Muscle of arm (tissue), 12 donors: ENCODE measurements around the gene INPP5D. TPM values are rescaled to one million over a fixed set of nuclear protein-coding genes. Genes with fewer than 3 reads are reported as not detected.
"Not testable (repeated sequence)": the region's sequence is repeated elsewhere in the genome, so short reads cannot be mapped to it uniquely, and the experiment has no call there.

ENCODE experiments used
- DNase-seq: peaks from one replicate; pipeline ENCODE4 v3.0.0-alpha.2; 2013
- polyA plus RNA-seq, 12 donors: library from polyadenylated mRNA; unstranded; fragments of 120-200 nt; gene quantifications; one replicate each; pipeline ENCODE4 v1.2.1, GENCODE V29; 2013; ENCODE audit not compliant: insufficient read length in 12 of 12

INPP5D gene
- polyA plus RNA-seq, 12 donors: 5.0 to 26.1 (median 7.1) TPM; not detected in 1

DNA sequence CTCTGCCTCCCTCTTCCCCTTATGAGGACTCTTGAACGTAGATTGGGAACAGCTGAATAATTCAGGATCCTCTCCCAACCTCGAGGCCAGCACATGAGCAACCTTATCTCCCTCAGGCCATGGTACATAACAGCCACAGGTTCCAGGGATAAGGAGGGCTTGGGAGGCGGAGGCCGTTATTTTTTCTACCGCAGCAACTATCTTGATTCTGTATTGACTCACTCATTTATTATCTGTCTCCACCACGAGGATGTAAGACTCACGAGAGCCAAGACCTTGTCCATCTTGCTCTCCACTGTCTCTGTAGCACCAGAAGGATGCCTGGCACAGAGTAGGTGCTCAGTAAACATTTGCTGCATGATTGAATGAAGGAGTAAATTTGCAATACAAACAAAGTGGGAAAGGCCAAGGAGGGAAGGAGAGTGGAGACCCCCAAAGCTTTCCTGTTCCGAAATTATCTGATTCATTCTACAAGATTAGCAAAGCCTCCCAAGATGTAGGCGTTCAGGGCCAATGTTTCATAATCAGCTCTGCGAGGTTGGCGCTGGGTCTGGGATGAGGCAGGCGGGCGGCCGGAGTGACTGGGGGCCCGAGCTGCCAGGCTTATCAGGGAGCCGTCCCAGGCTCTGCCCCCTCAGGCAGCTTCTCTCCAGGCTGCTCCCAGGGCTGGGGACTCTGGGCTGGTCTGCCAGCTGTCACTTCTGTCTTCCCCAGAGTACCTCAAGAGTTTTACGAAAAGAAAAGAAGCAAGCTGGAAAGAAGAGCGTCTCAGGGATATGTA, 31.6 kb downstream of the INPP5D start:
- no peak for DNase-seq

DNA sequence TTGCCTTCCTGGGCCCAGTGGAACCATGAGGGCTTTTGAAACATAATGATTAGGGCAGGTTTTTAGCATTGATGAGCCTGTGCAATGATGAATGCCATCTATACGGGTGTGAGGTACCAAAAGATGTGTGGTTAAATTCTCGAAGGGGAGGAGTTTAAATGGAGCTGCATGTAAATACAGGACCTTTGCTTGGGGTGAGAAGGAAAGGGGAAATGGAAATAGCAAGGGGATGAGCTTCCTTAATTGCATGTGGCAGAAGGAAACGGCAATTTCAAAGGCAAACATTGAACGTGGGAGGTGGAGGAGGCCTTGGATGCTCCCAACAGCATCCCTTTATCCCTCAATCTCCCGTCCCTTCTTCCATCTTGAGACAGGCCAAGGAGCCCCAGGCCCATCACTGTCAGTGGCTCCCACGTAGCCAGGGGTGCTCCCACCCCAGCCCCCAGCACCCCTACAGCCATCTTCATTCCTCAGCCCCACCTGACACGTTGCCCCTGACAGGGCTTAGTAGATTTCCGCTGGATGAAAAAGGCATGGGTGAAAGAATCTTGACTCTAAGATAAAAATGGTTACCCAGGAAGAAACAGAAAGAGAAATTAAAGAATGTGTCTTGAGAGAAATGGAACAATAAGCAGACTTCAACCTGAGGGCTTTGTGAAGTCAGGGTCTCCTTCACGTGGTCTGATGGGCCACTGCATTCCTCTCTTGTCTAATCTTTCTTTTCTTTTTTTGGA, 32.5 kb downstream of the INPP5D start:
- no peak for DNase-seq

DNA sequence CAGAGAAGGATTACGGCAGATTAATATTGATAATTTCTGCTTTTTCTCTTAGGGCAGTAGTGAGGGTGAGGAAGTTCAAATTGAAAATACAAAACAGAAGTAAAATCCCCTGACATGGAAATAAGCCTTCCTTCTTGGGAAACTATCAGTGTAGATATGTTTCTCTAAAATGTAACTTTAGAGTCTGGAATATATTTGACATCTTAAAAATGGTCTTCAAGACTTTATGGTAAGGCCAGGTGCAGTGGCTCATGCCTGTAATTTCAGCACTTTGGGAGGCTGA, 33.0 kb downstream of the INPP5D start:
- no peak for DNase-seq

DNA sequence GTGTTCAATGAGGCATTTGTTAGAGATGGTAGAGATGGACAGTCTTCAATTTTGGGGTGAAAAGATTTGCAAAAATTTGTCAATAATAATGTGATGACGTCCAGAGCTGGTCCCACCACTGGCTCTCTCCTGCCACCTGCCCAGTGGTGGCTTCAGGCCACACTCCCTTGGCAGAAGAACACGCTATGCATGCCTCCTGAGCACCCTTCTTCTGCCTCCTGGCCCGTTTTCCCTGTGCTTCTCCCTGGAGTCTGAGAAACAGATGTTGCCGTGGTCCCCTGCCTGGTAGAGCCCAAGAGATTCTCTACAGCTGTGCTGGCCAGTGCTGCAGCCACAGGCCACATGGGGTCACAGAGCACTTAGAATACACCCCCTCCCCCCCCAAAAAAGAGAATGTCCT, 33.6 kb downstream of the INPP5D start:
- no peak for DNase-seq

DNA sequence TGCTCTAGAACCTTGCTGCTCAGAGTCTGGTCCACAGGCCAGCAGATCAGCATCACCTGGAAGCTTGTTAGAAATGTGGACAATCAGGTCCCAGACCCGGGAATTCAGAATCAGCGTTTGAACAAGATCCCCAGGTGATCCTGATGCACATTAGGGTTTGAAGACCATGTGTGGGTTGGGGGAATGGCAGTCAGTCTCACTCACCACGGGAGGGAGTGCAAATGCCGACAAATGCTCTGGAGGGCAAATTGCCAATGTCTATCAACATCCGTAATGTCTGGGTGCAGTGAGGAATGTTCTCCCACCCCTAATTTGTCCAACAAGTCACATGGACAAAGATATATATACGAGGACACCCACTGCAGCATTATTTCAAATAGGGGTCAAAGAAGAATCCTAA, 34.5 kb downstream of the INPP5D start:
- no peak for DNase-seq

DNA sequence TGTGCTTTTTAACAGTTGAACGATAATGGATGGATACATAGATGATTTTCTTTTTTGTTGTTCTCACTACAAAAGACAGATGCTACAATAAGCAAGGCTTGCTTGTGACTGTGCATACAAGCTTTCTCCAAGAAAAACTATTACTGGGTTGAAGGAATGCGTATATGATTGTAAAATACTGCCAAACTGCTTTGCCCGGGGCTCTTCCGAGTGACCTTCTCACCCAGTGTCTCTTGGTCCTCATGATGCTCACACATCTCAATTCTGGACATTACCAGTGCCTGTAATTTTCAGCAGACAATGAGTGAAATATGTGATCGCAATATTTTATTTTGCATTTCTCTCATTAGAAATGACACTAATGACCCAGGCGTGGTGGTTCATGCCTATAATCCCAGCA, 35.9 kb downstream of the INPP5D start:
- no peak for DNase-seq

DNA sequence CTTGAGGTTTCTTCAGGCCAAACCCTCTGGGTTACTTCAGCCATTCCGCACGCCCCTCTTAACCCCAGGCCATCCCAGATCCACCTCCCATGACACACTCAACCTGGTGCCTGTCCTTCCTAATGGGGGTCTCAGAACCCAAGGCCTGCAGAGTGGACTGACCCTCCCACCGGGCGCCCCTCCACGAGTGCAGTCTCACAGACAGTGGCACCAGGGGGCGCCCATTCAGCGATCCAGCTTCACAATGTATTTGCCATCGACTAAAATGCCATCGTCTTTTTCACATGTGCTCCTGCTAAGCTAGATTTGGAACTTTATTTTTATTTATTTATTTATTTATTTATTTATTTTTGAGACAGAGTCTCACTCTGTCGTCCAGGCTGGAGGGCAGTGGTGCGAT, 38.5 kb downstream of the INPP5D start:
- no peak for DNase-seq

DNA sequence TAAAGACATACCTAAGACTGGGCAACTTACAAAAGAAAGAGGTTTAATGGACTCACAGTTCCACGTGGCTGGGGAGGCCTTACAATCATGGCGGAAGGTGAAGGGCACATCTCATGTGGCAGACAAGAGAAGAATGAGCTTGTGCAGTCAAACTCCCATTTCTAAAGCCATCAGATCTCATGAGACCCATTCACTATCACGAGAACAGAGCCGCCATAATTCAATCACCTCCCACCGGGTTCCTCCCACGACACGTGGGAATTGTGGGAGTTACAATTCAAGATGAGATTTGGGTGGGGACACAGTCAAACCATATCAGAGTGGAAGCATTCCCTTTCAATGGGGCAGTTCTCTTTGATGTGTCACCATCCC, 39.7 kb downstream of the INPP5D start:
- DNase-seq: not testable (repeated sequence)

DNA sequence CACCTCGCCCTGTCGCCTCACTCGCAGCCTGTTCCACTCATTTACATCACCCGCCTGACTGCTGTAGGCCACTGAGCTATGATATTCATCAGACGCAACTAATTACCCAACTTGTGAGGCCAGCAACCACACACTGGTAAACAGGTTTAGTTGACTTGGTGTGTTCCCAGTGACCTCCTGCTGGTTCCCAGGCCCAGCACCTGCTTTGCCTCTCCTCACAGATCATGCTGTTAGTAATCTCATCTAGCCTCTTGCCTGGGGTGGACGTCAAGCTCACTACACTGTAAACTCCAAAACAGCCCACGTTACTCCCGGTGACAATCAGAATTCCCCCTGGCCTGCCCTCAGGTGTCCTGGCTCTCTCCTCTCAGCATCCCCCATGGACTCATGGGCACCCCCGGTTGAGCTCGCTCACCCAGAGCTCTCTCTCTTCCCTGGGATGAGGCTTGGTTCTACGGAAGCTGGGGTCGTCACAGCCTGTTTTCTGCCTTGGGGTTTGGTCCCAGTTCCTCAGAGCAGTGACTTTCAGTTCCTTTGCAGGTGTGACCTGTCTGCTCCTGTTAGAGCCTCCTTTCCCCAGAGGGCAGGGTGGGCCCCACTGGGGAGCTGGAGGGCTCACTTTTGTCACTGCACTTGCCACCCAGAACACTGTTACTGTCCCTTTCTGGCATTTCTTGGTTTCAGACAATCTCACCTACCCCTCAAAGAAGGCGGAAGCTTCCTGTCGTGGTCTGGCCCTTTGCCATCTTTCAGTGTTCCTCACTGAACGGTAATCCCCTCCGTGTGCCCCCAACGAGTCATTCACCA, 40.3 kb downstream of the INPP5D start:
- no peak for DNase-seq

DNA sequence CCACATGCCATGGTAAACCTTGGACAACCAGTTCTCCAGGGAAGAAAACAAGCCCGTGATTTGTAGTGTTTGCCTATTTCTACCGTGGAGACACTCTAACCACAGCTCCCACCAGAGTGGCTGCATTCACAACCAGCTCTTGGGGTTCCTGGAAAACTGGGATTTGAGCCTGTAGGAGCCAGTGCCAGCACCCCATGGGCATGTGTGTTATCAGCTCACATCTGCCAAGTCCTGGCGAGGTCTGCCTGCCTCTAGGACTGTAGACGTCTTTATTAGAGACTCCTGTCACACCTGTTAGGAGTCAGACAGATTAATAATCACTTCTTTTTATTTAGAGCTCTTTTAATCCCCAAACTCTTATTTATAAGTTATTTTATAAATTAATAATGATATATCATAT, 41.0 kb downstream of the INPP5D start:
- DNase-seq: no peak

DNA sequence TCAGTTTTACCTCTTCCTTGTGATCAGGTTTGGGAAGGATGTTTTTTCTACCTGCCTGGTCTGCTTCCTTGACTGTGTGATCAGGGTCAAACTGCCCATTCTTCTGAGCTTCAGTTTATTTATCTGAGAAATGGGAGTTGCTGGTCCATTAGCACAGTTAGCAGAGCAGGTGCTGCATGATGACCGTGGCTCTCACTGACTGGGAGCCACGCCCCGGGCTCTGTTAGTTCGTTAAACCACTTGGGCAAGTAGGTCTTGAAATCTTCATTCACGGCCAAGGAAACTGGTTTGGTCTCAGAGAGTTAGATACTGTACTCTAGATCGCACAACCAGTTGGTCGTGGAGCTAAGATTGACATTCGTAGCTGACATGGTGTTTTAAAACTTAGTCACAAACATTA, 41.7 kb downstream of the INPP5D start:
- DNase-seq: no peak

DNA sequence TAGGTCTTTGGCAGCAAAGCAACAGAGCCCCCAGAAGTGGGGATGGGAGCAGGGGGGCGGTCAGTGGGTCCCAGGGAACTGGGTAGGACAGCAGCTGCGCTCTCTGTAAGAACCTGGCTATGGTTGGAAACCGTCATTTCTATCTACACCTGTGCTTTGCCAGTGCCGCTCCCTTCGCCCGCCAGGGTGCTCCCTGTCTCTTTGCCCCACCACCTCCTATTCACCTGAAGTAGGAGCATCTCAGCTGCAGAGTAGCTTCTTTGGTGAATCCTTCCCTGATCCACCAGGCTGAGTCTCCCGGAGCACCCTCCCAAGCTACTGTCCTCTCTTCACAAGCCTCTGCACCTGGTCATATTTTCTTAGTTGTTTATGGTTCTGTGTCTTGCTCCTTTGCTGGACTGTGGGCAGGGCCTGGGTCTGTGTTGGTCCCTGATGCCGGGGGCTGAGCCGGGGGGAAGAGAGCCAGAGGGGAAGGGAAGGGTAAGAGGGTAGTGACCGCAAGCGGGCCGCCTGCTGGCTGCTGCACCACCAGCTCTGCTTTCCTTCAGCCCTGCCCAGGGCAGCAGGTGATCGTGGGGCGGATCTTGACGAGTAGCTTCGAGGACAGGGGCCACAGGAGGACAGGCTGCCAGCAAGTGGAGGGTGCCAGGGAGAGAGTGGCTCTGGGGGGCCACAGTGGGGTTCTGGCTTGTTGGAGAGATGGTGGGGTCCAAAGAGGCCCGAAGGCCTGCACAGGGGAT, 45.2 kb downstream of the INPP5D start:
- no peak for DNase-seq

DNA sequence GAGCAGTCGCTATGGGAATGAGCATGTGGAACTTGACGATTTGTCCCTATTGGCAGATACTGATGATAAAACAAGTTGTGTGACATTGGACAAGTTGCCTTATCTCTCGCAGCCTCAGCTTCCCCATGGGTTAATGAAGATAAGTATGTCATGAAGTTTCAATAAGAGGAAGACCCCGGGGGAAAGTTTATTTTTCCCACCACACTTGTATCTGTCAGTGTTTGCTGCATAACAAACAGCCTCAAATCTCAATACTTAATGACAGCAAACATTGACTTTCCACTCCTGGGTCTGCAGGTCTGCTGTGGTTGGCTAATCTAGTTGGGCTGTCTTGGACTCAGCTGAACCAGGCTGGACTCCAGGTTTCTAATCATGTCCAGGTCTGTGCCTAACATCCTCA, 45.8 kb downstream of the INPP5D start:
- DNase-seq: no peak

DNA sequence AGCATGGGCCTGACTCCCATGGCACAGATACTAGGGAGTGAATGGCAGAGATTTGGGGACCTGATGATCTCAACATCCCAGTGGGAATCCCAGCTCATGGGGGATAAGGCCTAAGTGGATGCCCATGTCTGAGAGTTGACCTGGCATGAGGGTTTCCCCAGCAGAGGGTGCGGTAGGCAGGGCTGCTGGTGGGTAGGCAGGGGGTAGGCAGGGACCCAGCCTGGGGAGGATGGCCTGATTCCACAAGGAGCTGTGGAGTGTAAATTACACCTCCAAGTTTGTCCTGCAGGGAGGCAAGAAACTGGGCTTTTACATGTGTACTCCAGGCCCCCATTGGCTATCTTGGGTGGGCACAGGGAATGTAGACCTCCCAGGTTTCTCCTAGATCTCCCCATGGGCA, 46.9 kb downstream of the INPP5D start:
- DNase-seq: no peak

DNA sequence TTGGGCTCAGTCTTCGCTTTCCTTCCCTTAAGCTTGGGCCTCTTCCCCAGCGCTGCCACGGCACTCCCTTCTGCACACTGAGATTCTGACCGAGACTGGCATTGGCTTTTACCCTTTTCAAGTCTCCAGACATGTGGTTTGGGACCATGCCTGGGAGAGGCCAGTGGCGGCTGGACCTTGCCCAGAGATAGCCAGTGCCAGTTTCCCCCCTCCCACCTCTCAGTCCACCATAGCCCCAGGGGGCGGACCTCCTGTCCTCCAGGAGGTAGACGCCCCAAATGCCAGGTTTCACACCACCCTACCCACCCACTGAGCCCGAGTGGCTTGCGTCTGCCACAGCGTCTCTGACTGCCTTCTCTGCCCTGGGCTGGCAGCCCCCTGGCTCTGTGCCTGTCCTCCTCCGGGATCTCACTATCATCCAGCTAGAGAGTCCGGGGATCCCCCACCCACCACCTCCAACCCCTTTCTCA, 47.7 kb downstream of the INPP5D start:
- no peak for DNase-seq

DNA sequence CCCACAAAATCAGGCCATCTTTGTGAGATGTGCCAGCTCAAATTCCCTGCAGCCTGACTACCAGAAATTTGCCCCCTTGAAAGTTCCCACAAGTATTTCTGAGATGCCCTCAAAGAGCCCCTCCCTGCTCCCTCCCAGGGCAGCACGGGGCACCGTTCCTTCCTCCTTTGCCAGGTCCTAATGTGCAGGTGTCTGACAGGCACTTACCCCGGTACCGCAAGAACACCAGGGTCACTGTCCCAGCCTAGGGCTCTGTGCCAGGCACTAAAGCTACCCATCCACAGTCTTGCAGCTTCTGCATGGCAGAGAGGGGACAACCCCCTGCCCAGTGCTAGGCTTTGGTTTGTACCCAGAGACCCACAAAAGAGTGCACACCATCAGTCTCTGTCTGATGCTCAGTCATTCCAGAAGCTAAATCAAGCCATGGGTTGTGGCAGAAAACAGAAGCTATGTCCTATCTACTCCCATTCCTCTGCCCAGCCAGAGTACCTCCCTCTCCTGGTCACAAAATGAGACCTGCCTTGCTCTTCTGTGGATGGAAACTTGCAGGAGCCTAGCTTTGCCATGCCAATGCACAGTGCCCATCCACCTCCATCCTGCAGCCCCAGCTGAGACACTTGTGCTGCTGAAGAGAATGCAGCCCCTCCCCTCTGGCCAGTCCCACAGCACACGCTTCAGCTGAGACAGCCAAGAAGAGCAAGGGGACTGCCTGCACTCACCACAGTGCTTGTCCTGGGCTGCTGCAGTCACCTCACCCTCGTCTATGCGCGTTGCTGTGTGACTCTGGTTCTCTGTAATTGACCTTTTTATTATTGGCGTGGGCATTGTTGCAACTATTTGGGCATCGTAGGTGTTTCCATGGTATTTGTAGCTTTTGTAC, 48.7 kb downstream of the INPP5D start:
- no peak for DNase-seq

DNA sequence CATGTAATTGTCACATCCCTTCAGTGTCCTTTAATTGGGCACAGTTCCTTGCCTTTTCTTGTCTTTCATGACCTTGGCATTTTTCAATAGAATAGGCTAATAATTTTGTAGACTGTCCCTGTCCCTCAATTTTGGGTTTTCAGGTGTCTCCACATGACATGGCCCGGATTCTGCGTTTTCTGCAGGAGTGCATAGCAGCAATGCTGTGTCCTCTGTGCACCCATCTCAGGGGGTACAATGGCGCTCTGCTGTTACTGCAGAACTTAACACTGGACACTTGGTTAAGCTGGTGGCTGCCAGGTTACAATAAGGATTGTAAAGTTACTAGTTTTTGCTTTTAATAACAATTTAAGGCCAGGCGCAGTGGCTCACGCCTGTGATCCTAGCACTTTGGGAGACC, 51.3 kb downstream of the INPP5D start:
- no peak for DNase-seq

DNA sequence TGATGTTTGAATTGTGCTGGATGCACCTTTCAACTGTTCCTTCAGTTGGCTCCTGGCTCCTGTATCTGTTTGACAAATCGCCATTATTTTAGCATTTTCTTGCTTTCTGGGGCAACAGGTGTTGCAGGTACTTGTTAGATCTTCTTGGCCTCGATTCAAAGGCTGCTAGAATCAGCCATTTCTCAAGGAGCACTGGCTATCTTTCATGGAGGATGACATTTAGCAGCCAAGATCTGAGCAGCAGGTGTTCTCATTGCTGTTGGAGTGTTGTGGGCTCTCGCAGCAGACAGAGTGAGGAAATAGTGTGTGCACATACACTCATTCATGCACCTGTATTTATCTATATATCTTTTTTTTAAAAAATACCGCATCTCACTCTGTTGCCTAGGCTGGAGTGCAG, 52.2 kb downstream of the INPP5D start:
- DNase-seq: no peak

DNA sequence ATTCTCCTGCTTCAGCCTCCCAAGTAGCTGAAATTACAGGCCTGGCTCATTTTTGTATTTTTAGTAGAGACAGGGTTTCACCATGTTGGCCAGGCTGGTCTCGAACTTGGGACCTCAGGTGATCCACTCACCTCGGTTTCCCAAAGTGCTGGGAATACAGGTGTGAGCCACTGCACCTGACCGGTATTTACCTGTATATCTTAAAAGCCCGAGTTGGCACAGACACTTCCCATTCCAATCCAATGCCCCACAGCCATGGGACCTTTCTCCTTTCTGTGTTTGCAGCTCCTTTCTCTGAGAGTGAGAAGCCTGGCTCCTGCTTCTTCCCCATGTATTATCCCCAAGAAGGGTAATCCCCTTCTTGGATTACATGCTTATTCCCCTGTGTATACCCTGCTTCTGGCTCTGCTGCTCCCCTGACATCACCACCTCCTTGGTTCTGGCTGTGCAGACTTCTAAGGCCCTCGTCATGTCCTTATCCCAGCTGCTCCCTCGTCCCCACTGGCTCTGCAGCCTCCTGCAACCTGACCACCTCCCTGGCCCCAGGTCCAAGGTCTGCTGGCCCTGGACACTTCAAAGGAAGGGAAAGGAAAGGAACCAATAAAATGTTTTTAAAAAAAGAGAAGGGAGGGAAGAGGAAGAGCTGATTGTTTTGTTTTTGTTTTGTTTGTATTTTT, 52.8 kb downstream of the INPP5D start:
- DNase-seq: no peak

DNA sequence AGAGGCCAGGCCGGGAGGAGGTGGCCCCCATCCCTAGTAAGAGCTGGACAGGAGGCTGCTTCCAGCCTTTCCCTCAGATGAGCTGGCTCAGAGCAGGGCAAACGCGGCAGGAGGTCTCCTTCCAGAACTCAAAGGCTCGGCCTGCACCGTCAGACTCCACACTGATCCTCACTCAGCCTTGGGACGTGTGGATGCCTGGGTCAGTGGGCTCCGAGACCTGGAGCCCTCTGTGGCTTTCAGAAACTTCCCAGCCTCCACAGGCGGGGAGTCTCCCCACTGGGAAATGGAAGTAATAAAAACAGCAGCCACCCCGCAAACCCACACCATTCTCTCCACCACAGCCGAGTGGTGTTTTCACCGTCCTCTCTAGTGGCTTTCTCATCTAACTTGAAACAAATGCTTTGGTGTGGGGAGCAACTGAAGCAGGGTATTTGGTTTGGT, 54.3 kb downstream of the INPP5D start:
- DNase-seq: no peak
